ENCODE data around the gene MMP23B.
A peak's percentile ranks its signal among the peaks of the same experiment; 100 is the strongest.
"Not testable (repeated sequence)": the region's sequence is repeated elsewhere in the genome, so short reads cannot be mapped to it uniquely, and the experiment has no call there.

Gene MMP23B

GRCh38 chr1:1631782-1632420 lies at the start of gene MMP23B:
TSS of gene MMP23B (plus strand) at chr1:1632173. CDS start at chr1:1632219, 46 bp downstream.
- no peak for DNase-seq (ENCODE audit: insufficient read length, low spot score)
- no peak for FAIRE-seq

GRCh38 chr1:1582585-1583346 lies 49.2 kb upstream of the MMP23B start:
- no peak for FAIRE-seq
- DNase-seq (ENCODE audit: insufficient read length, low spot score) = no peak

GRCh38 chr1:1583347-1584010 lies 48.5 kb upstream of the MMP23B start:
- no peak for FAIRE-seq
- DNase-seq (ENCODE audit: insufficient read length, low spot score) = no peak

DNA sequence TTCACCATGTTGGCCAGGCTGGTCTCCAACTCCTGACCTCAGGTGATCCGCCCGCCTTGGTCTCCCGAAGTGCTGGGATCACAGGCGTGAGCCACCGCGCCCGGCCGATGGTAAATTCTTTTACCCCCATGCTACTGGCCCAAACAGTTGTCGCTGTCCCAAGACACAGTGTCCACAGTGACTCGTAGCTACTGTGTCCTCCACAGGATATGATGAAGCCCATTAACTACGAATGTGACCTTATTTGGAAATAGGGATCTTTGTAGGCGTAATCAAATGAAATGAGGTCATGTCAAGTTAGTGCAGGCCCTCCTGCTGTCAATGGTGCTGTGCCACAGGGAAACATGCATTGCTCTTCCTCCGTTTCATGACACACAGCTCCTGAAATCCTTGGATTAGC lies 40.5 kb upstream of the MMP23B start:
- peak; percentile 23 for FAIRE-seq
- DNase-seq (ENCODE audit: insufficient read length, low spot score) = no peak

GRCh38 chr1:1593834-1594601 lies 38.0 kb upstream of the MMP23B start:
- FAIRE-seq (no peak), DNase-seq (ENCODE audit: insufficient read length, low spot score) (no peak)

DNA sequence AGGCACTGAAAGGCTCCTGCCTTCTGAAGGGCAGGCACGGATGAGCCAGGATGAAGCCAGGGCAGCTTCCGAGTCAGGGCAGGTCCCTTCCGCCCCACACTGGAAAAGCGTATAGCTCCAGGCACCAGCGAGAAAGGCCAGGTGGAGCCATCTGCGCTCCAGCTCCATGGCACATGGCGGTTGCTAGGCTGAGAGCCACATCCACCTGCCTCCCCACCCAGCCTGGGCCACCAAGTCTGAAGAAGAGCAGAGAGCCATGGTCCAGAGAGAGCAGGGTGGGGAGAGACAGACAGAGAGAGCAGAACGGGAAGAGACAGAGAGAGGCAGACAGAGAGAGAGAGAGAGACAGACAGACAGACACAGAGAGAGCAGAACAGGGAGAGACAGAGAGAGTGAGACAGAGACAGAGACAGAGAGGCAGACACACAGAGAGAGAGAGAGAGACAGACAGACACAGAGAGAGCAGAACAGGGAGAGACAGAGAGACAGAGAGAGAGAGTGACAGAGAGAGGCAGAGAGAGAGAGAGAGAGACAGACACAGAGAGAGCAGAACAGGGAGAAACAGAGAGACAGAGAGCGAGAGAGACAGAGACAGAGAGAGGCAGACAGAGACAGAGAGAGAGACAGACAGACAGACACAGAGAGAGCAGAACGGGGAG lies 37.2 kb upstream of the MMP23B start:
- no peak for DNase-seq (ENCODE audit: insufficient read length, low spot score)
- FAIRE-seq = no peak

DNA sequence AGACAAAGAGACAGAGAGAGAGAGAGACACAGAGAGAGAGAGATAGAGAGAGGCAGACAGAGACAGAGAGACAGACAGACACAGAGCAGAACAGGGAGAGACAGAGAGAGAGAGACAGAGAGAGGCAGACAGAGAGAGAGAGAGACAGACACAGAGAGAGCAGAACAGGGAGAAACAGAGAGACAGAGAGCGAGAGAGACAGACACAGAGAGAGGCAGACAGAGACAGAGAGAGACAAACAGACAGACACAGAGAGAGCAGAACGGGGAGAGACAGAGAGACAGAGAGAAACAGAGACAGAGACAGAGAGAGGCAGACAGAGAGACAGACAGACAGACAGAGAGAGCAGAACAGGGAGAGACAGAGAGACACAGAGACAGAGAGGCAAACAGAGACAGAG lies 36.6 kb upstream of the MMP23B start:
- FAIRE-seq; DNase-seq (ENCODE audit: insufficient read length, low spot score): not testable (repeated sequence)

DNA sequence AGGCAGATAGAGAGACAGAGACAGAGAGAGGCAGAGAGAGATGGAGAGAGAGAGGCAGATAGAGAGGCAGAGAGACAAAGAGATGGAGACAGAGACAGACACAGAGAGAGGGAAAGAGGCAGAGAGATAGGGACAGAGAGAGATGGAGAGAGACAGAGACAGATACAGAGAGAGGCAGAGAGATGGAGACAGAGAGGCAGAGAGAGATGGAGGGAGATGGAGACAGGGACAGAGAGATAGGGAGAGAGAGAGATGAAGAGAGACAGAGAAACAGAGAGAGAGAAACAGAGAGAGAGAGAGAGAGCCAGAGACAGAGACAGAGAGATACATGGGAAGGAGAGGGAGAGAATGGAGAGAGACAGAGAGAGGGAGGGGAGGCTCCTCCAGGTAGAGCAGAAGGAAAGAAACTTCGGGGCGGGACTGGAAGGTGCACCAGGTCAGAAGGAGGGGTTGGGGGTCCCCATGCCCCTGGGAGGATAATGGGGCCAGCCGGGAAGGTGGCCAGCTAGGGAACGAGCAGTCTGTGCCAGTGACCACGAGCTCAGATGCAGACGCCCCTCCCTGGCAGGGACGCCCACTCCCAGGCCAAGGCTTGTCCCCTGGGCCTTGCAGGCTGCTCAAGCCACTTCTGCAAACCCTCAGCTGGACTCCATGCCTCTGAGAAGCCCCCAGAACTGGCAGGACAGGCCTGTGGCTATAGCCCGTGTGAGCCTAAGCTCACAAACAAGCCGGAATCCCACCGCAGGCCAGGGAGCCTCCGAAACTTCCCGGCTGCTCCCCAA lies 35.3 kb upstream of the MMP23B start:
- no peak for DNase-seq (ENCODE audit: insufficient read length, low spot score)
- no peak for FAIRE-seq

DNA sequence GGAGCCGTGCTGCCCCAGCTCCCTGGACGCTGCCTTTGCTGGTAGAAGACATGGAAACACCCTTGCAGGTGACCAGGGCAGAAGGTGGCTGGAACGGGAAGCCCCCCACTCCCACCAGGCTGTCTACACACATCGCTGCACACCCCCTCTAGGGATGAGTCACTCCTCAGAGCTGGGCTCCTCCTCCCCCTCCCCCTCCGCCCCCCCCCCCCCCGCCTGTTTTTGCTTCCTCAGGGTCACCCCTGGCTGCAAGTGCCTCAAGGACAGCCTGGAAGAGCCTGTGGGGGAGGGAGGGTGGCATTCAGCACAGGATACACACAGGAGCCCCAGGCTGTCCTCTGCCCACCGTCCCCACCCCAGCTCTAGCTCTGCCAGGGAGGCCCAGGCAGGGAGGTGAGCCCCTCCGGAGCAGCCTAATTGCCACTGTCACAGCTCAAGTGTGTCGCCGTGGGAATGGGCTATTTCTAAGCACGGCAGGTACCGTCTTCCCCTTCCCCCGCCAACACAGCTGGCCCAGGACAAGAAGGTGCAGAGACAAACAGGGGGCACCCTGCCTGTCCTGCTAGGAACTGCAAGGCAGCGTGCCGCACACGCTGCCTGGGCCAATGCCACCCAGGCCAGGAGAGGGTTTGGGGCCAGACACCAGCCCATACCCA lies 34.6 kb upstream of the MMP23B start:
- DNase-seq (ENCODE audit: insufficient read length, low spot score) (no peak), FAIRE-seq (no peak)

DNA sequence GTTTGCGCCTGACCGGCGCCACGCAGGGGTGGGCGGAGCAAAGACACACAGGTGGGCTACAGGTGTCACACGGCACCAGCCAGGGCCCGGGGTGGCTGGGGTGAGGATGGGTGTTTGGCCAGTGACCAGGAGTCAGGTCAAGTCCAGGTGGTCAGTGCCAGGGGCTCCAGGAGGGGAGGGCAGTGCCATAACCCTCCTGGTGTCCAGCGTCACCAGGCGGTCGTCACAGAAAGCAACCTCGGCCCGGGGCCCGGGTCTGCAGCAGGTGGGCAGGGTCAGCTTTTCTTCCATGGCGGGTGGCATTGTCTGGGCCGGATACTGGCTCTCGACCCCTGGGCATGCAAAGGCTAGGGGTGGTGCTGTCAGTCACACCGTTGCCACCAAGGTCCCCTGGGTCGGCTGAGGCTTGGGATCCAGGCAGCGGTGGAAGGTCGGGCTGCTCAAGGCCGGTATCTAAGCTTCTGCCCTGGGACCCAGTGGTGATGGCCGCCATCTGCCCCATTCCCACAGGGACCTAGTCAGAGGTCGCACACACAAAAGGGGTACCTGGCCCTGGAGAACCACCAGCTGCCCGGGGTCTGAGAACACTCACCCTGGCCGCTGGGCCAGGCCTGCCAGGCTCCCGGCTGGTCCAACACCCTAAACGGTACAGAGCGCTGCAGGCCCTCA lies 33.8 kb upstream of the MMP23B start:
- FAIRE-seq = no peak
- no peak for DNase-seq (ENCODE audit: insufficient read length, low spot score)

GRCh38 chr1:1598720-1599029 lies 33.3 kb upstream of the MMP23B start:
- FAIRE-seq (no peak), DNase-seq (ENCODE audit: insufficient read length, low spot score) (no peak)

DNA sequence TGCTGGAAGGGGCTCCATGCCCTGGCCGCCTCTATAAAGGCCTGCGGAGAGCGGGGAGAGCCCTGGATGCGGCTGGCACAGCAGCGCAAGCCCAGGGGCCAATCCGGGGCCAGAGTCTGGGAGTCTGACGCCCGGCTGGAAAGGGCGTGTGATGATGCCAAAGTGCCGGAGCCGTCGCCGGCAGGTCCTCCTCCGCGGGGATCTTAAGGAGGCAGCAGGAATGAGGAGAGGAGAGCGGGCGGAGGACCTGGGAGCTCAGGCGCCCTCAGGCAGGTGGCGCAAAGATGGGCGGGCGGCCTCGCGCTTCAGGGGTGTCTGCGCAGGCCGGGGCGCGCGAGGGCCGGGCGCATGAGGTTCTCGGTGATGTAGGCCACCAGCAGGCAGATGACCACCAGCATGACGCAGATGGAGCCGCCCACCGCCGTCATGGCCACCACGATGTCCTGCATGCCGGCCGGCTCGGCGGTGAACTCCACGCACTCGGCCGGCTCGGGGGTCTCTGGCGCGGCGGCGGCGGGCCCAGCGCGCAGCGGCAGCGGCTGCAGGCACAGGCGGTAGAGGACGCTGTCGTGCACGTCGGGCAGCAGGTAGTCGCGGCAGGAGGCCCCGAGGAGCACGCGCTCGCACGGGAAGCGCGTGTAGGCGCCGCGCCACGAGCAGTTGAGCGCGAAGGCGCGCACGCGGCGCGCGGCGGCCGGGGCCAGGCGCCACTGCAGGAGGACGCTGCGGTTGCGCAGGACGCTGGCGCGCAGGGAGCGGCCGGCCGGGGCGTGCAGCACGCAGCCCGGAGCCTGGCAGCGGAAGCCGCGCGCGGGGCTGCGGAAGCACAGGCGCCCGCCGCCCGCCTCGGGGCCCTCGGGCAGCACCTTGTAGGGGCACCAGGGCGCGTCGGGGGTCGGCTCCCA lies 32.7 kb upstream of the MMP23B start:
- DNase-seq (ENCODE audit: insufficient read length, low spot score) (no peak), FAIRE-seq (no peak)

DNA sequence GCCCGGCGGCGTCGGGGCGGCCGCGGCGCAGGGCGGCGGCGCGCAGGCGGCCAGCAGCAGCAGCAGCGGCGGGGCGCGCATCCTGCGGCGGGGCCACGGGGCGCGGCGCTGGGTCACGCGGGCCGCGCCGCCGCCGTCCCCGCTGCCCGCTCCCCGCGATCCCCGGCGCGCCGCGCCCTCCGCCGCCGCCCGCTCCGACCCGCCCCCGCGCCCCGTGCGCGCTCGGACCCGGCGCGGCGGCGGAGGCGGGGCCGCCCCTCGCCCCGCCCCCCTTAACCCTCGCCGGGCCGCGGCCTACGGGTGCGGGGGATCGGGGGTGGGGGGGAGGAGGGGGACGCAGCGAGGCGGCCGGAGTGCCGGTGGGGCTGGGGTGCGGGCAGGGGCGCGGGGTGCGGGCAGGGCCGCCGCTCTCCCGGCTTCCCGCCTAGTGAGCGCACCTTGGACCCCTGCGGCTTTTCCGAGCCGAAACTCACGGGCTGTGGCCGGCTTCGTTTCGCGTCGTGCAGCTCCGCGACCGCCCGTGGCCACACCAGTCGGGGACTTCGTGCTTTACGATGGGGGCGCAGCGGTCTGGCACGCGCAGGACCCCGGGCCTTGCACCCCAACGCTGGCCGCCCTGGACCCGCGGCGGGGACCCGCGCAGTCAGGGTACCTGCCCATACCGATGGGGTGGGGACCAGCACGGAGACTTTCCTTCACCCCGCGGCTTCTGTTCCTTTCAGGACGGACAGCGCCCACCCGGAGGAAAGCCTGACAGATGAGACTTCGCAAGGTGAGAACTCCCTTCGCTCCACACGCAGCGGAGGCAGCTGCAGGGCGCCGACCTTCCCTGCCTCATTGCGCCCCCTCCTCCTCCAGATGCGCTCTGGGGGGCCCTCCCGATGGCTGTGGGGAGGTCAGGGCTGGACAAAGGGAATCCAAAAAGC lies 31.8 kb upstream of the MMP23B start, which contains the start of gene FNDC10:
Gene FNDC10 (minus strand): TSS at position 201 of the 926 bp plus-strand sequence. CDS start 120 bp downstream, at position 81.
- no peak for DNase-seq (ENCODE audit: insufficient read length, low spot score)
- no peak for FAIRE-seq

DNA sequence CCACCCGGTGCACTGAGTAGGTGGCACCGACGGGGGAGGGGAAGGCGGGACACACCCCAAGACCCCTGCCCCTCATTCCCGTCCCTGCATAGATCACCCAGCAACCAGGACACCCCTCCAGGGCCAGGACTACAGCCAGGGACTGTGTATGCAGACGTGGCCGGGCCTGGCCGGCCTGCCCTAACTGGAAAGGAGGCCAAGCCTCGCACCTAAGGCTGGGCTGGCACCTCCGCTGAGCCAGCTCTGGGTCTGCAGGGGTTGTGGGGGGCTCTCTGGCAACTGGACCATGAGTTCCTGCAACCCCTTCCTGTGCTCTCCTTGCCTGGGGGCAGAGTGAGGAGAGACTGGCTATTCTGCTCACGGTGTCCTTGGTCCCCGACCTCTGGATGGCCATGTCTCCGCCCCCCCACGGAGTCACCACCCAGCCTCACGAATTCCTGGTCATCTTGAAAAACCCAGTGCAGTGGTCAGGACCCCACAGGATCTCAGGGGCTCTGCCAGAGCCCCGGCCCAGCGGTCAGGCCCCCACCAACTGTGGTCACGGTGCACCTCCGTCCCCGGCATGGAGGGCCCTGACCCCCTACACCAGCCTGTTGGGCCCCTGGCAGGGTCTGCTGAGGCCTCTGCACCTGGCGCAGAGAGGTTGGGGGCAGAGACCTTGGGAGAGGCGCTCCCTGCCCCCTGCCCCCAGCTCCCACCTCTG lies 31.0 kb upstream of the MMP23B start:
- no peak for FAIRE-seq
- no peak for DNase-seq (ENCODE audit: insufficient read length, low spot score)

- FAIRE-seq = no peak
- no peak for DNase-seq (ENCODE audit: insufficient read length, low spot score)
These were observed 30.2 kb upstream of the MMP23B start for GRCh38 chr1:1601564-1602303.
